H54 (cell line): ENCODE results near the gene DNAJB6.
"Not testable (repeated sequence)": the region's sequence is repeated elsewhere in the genome, so short reads cannot be mapped to it uniquely, and the experiment has no call there.

Experiments
- DNase-seq: peaks from one replicate; pipeline ENCODE4 v3.0.0; 2011; ENCODE audit warnings: low spot score, mixed read lengths; ENCODE audit not compliant: insufficient read length
- FAIRE-seq: peaks from 3 replicates; lab custom pipeline; 2011; peaks lifted over from hg19 to GRCh38; lab: Jason Lieb, UNC
- POLR2A ChIP-seq: IDR thresholded peaks from 2 replicates; pipeline ENCODE4 v1.6.1; 2011; ENCODE audit warnings: low read depth, mild to moderate bottlenecking, low read length

Gene DNAJB6

GRCh38 chr7:157309988-157310668, 26.7 kb upstream of the DNAJB6 start:
- peak; percentile 52 for DNase-seq

GRCh38 chr7:157310676-157311185, 26.1 kb upstream of the DNAJB6 start:
- FAIRE-seq (no peak), DNase-seq (no peak)
- TF ChIP-seq POLR2A = no peak

More at GRCh38 chr7:157309988-157310668, 26.7 kb upstream of the DNAJB6 start:
- no peak for FAIRE-seq
- TF ChIP-seq POLR2A = no peak

- TF ChIP-seq POLR2A = no peak
- DNase-seq (no peak), FAIRE-seq (no peak)
Observed at GRCh38 chr7:157312941-157313340, 23.9 kb upstream of the DNAJB6 start.

GRCh38 chr7:157313645-157314044, 23.2 kb upstream of the DNAJB6 start:
- TF ChIP-seq POLR2A = no peak
- no peak for FAIRE-seq
- DNase-seq = no peak

GRCh38 chr7:157318015-157318706, 18.6 kb upstream of the DNAJB6 start:
- DNase-seq = no peak
- no peak for FAIRE-seq

GRCh38 chr7:157320608-157320980, 16.2 kb upstream of the DNAJB6 start:
- DNase-seq (no peak), FAIRE-seq (no peak)
- TF ChIP-seq POLR2A = no peak

More at GRCh38 chr7:157318015-157318706, 18.6 kb upstream of the DNAJB6 start:
- TF ChIP-seq POLR2A = no peak

GRCh38 chr7:157323401-157323800, 13.4 kb upstream of the DNAJB6 start:
- FAIRE-seq (no peak), DNase-seq (no peak)
- TF ChIP-seq POLR2A = no peak

- TF ChIP-seq POLR2A = no peak
- no peak for DNase-seq
Observed at GRCh38 chr7:157329447-157329846, 7.4 kb upstream of the DNAJB6 start.

GRCh38 chr7:157330567-157330966, 6.2 kb upstream of the DNAJB6 start:
- FAIRE-seq, DNase-seq: not testable (repeated sequence)

More at GRCh38 chr7:157329447-157329846, 7.4 kb upstream of the DNAJB6 start:
- FAIRE-seq = no peak

- not testable (repeated sequence) for DNase-seq, FAIRE-seq
Observed at GRCh38 chr7:157331049-157331448, 5.8 kb upstream of the DNAJB6 start.

GRCh38 chr7:157335236-157335635, 1.6 kb upstream of the DNAJB6 start:
- no peak for FAIRE-seq
- no peak for DNase-seq
- TF ChIP-seq POLR2A = no peak

- FAIRE-seq = no peak
- DNase-seq = no peak
- TF ChIP-seq POLR2A = no peak
Observed at GRCh38 chr7:157335991-157336382, 817 bp upstream of the DNAJB6 start.

GRCh38 chr7:157337316-157338149, 729 bp downstream of the DNAJB6 start:
- TF ChIP-seq POLR2A = no peak
- DNase-seq (no peak), FAIRE-seq (no peak)

GRCh38 chr7:157339777-157340677, 3.2 kb downstream of the DNAJB6 start:
- no peak for TF ChIP-seq POLR2A
- FAIRE-seq (no peak), DNase-seq (no peak)
